H1 (cell line): ENCODE results near the gene RBMS2. TPM values are rescaled to one million over a fixed set of nuclear protein-coding genes. Genes with fewer than 3 reads are reported as not detected.

Experiments
- CTCF ChIA-PET: fragments of 300-600 bp; sonication (Branson Sonifier 250); formaldehyde crosslinking; loops from one replicate; lab custom pipeline; 2021; ENCODE audit not compliant: partially characterized antibody; lab: Charles Lee
- POLR2A ChIA-PET: fragments of 300-600 bp; sonication (Branson Sonifier 250); formaldehyde crosslinking; loops from one replicate; lab custom pipeline; 2021; ENCODE audit warnings: inconsistent platforms; ENCODE audit not compliant: partially characterized antibody; lab: Charles Lee
- DNase-seq, 2 experiments: peaks; one replicate each; pipeline versions ENCODE4 v3.0.0 to v3.0.0-alpha.2; 2010 to 2022; ENCODE audit warnings: low spot score in 2 of 2, low read depth in 1 of 2, mixed read lengths in 1 of 2
- FAIRE-seq: peaks from 2 replicates; lab custom pipeline; 2011; peaks lifted over from hg19 to GRCh38; lab: Jason Lieb, UNC
- H2AFZ ChIP-seq: 2 replicates; pipeline ENCODE4 v1.8.1; 2012; ENCODE audit warnings: low read length, inconsistent platforms
- H2AK5ac ChIP-seq: 2 replicates; pipeline ENCODE4 v1.6.1; 2013; ENCODE audit warnings: low read depth, low read length
- H2BK120ac ChIP-seq: replicated peaks from 2 replicates; pipeline ENCODE3; 2013; ENCODE audit warnings: low read depth, low read length, inconsistent platforms
- H2BK12ac ChIP-seq: 2 replicates; pipeline ENCODE4 v1.6.1; 2013; ENCODE audit warnings: low read depth, low read length
- H2BK15ac ChIP-seq: 2 replicates; pipeline ENCODE4 v1.6.1; 2013; ENCODE audit warnings: low read length
- H2BK20ac ChIP-seq: 2 replicates; pipeline ENCODE4 v1.6.1; 2013; ENCODE audit warnings: low read length
- H2BK5ac ChIP-seq: 2 replicates; pipeline ENCODE4 v1.6.1; 2013; ENCODE audit warnings: low read depth, low read length
- H3K14ac ChIP-seq: 2 replicates; pipeline ENCODE4 v1.6.1; 2013; ENCODE audit warnings: inconsistent platforms; ENCODE audit not compliant: insufficient read length
- H3K18ac ChIP-seq: 2 replicates; pipeline ENCODE4 v1.6.1; 2013; ENCODE audit warnings: low read length; ENCODE audit errors: extremely low read depth
- H3K23ac ChIP-seq: 2 replicates; pipeline ENCODE4 v1.6.1; 2013; ENCODE audit warnings: inconsistent platforms; ENCODE audit not compliant: insufficient read length
- H3K23me2 ChIP-seq: 2 replicates; pipeline ENCODE4 v1.6.1; 2013; ENCODE audit warnings: low read depth, low read length
- H3K27ac ChIP-seq: 2 replicates; pipeline ENCODE4 v1.6.1; 2011; ENCODE audit warnings: low read depth, low read length, inconsistent platforms
- H3K27me3 ChIP-seq, 4 experiments: replicated peaks in 1 of 4; 1 replicate in 1 of 4; 2 replicates in 3 of 4; pipeline versions ENCODE4 v1.6.1 to v1.8.1; 2011 to 2013; ENCODE audit warnings: low read length in 3 of 4, mild to moderate bottlenecking in 3 of 4, inconsistent platforms in 2 of 4, mixed read lengths in 2 of 4, moderate library complexity in 1 of 4; ENCODE audit not compliant: control insufficient read depth in 3 of 4, insufficient read depth in 3 of 4; ENCODE audit errors: extremely low read depth in 1 of 4
- H3K36me3 ChIP-seq, 4 experiments: 2 replicates each; pipeline versions ENCODE4 v1.6.1 to v1.8.1; 2011 to 2013; ENCODE audit warnings: mild to moderate bottlenecking in 4 of 4, low read length in 3 of 4, moderate library complexity in 2 of 4, control low read depth in 1 of 4, inconsistent platforms in 1 of 4; ENCODE audit not compliant: insufficient read depth in 4 of 4, control insufficient read depth in 2 of 4
- H3K4ac ChIP-seq: replicated peaks from 2 replicates; pipeline ENCODE3; 2013; ENCODE audit warnings: low read length, low read depth, mixed read lengths, inconsistent platforms; ENCODE audit not compliant: insufficient read length
- H3K4me1 ChIP-seq, 4 experiments: replicated peaks in 1 of 4; 1 replicate in 1 of 4; 2 replicates in 3 of 4; pipeline versions ENCODE4 v1.6.1 to v1.8.1; 2011 to 2013; ENCODE audit warnings: low read length in 3 of 4, inconsistent platforms in 2 of 4, mixed read lengths in 1 of 4; ENCODE audit not compliant: insufficient read depth in 4 of 4, control insufficient read depth in 3 of 4
- H3K4me2 ChIP-seq, 2 experiments: 2 replicates each; pipeline versions ENCODE4 v1.6.1 to v1.8.1; 2011 to 2013; ENCODE audit warnings: low read depth in 2 of 2, low read length in 2 of 2, control low read depth in 1 of 2, inconsistent platforms in 1 of 2, mild to moderate bottlenecking in 1 of 2; ENCODE audit not compliant: insufficient read depth in 1 of 2
- H3K4me3 ChIP-seq, 4 experiments: fragments of 200-600, 300-600 bp in 1 of 4; sonication (generic), shearing (Covaris generic), sonication (Bioruptor Twin) in 1 of 4; 2 replicates each; pipeline versions ENCODE4 v1.5.1 to v1.8.1; 2011 to 2016; ENCODE audit warnings: low read length in 4 of 4, low read depth in 3 of 4, control low read depth in 2 of 4, inconsistent platforms in 2 of 4, mild to moderate bottlenecking in 2 of 4, mixed read lengths in 1 of 4, moderate library complexity in 1 of 4; ENCODE audit not compliant: insufficient read depth in 2 of 4; ENCODE audit errors: extremely low read depth in 1 of 4
- H3K56ac ChIP-seq: replicated peaks from 2 replicates; pipeline ENCODE3; 2013; ENCODE audit warnings: low read depth, mild to moderate bottlenecking, mixed read lengths, low read length, inconsistent platforms; ENCODE audit not compliant: insufficient read length
- H3K79me1 ChIP-seq: 2 replicates; pipeline ENCODE4 v1.6.1; 2013; ENCODE audit warnings: low read depth, low read length, control low read depth
- H3K79me2 ChIP-seq, 2 experiments: 2 replicates each; pipeline versions ENCODE4 v1.6.1 to v1.8.1; 2012 to 2013; ENCODE audit warnings: low read length in 2 of 2, mild to moderate bottlenecking in 2 of 2, inconsistent platforms in 1 of 2; ENCODE audit not compliant: insufficient read depth in 2 of 2, control insufficient read depth in 1 of 2
- H3K9ac ChIP-seq, 4 experiments: replicated peaks in 1 of 4; 1 replicate in 1 of 4; 2 replicates in 3 of 4; pipeline versions ENCODE4 v1.6.1 to v1.8.1; 2011 to 2013; ENCODE audit warnings: low read depth in 3 of 4, low read length in 3 of 4, control low read depth in 2 of 4, mild to moderate bottlenecking in 2 of 4, moderate library complexity in 2 of 4, inconsistent platforms in 1 of 4; ENCODE audit errors: extremely low read depth in 1 of 4
- H3K9me3 ChIP-seq, 2 experiments: 2 replicates each; pipeline versions ENCODE4 v1.6.1 to v1.8.1; 2012 to 2013; ENCODE audit warnings: mild to moderate bottlenecking in 2 of 2, moderate library complexity in 2 of 2, control low read depth in 1 of 2, inconsistent platforms in 1 of 2, low read depth in 1 of 2, low read length in 1 of 2, mixed read lengths in 1 of 2; ENCODE audit not compliant: insufficient read depth in 2 of 2
- H4K20me1 ChIP-seq, 2 experiments: replicated peaks in 1 of 2; 2 replicates each; pipeline versions ENCODE3 to v1.8.1; 2011 to 2013; ENCODE audit warnings: inconsistent platforms in 2 of 2, low read length in 2 of 2, mild to moderate bottlenecking in 1 of 2; ENCODE audit not compliant: insufficient read depth in 2 of 2, control insufficient read depth in 1 of 2
- H4K5ac ChIP-seq: 2 replicates; pipeline ENCODE4 v1.6.1; 2013; ENCODE audit warnings: low read length, low read depth, mixed read lengths, inconsistent platforms; ENCODE audit not compliant: insufficient read length
- H4K8ac ChIP-seq: 2 replicates; pipeline ENCODE4 v1.8.0; 2013; ENCODE audit warnings: mild to moderate bottlenecking, moderate library complexity, low read length, inconsistent platforms; ENCODE audit not compliant: insufficient read depth; ENCODE audit errors: extremely low read depth
- H4K91ac ChIP-seq: replicated peaks from 2 replicates; pipeline ENCODE3; 2013; ENCODE audit warnings: low read length, mixed read lengths, inconsistent platforms; ENCODE audit not compliant: insufficient read length
- BRCA1 ChIP-seq: IDR thresholded peaks from 2 replicates; pipeline ENCODE4 v1.6.1; 2012; ENCODE audit warnings: low read depth, low read length, improper control_type of control experiment
- CBX8 ChIP-seq: fragments of 300-800, 300-1000 bp; sonication (generic); IDR thresholded peaks from 2 replicates; pipeline ENCODE4 v1.7.1; 2016; ENCODE audit warnings: low read depth, low read length, borderline replicate concordance
- EGR1 ChIP-seq: IDR thresholded peaks from 2 replicates; pipeline ENCODE4 v1.6.1; 2011; ENCODE audit warnings: low read depth, low read length, borderline replicate concordance
- HDAC6 ChIP-seq: IDR thresholded peaks from one replicate; pipeline ENCODE4 v1.7.1; 2012; ENCODE audit warnings: low read depth, mild to moderate bottlenecking, inconsistent platforms, low read length, moderate library complexity
- JUND ChIP-seq: IDR thresholded peaks from 2 replicates; pipeline ENCODE4 v1.6.1; 2011; ENCODE audit warnings: mild to moderate bottlenecking, improper control_type of control experiment, low read length
- KDM4A ChIP-seq: IDR thresholded peaks from one replicate; pipeline ENCODE4 v1.7.1; 2012; ENCODE audit warnings: low read depth, mild to moderate bottlenecking, moderate library complexity, low read length, inconsistent platforms; ENCODE audit not compliant: severe bottlenecking
- POLR2A ChIP-seq, 2 experiments: IDR thresholded peaks; 1 replicate in 1 of 2; 2 replicates in 1 of 2; pipeline ENCODE4 v1.6.1; 2011; ENCODE audit warnings: low read depth in 2 of 2, low read length in 2 of 2, mild to moderate bottlenecking in 2 of 2; ENCODE audit errors: control extremely low read depth in 1 of 2
- RNF2 ChIP-seq: fragments of 200-900, 300-1000 bp; sonication (generic); IDR thresholded peaks from 2 replicates; pipeline ENCODE4 v1.7.1; 2016; ENCODE audit warnings: borderline replicate concordance, low read depth, mild to moderate bottlenecking, antibody characterized with exemption, low read length; ENCODE audit not compliant: poor library complexity, severe bottlenecking; ENCODE audit errors: missing control alignments
- TBP ChIP-seq: IDR thresholded peaks from 2 replicates; pipeline ENCODE4 v1.6.1; 2011; ENCODE audit warnings: low read depth, low read length, improper control_type of control experiment
- TCF12 ChIP-seq: IDR thresholded peaks from 2 replicates; pipeline ENCODE4 v1.6.1; 2011; ENCODE audit warnings: low read depth, mild to moderate bottlenecking, low read length
- YY1 ChIP-seq: IDR thresholded peaks from 2 replicates; pipeline ENCODE4 v1.6.1; 2011; ENCODE audit warnings: low read depth, mild to moderate bottlenecking, low read length
- WGBS, 2 experiments: shearing (Covaris generic) in 1 of 2; methylation state at CpG; one replicate each; pipeline versions ENCODE4 v1.1.6 to v1.1.7; 2013 to 2015; ENCODE audit warnings: low lambda C conversion rate in 2 of 2, mixed read lengths in 2 of 2, inconsistent platforms in 1 of 2, low coverage in 1 of 2, missing lambda C conversion rate in 1 of 2; ENCODE audit not compliant: insufficient replicate concordance in 2 of 2, insufficient coverage in 1 of 2, insufficient read length in 1 of 2; ENCODE audit errors: extremely low coverage in 1 of 2, missing lambda C conversion rate in 1 of 2; 5-methylcytosine and 5-hydroxymethylcytosine counted together
- polyA plus RNA-seq, 7 experiments: library from polyadenylated mRNA; depleted of rRNA in 3 of 7; stranded (reverse) in 5 of 7; unstranded in 2 of 7; fragments of >200 nt in 5 of 7; fragments of 200-250 nt in 2 of 7; gene quantifications; 1 replicate in 5 of 7; 2 replicates in 1 of 7; 4 replicates in 1 of 7; pipeline versions ENCODE4 v1.2.1 to v1.2.3, GENCODE V29; 2011 to 2013; ENCODE audit warnings: missing spikeins in 2 of 7, mixed read lengths in 2 of 7
- total RNA-seq: library from RNA; stranded (reverse); fragmentation: NEBNext Ultra II Directional; extraction: Animal tissue kit (Norgen Biotek cat#: 25700); gene quantifications from 2 replicates; pipeline ENCODE4 v1.2.1, GENCODE V29; 2021
- TF ChIP-seq, protein P1 (sequence below): IDR thresholded peaks from 2 replicates; pipeline ENCODE4 v1.6.1; 2012; ENCODE audit warnings: low read length, inconsistent platforms

The RBMS2 gene
- total and polyA plus RNA-seq, 2 of the 8 experiments (the other 6 are each of a cell fraction or from before 2014, with no cell fraction given), result 9.6 to 31.3 TPM

DNA sequence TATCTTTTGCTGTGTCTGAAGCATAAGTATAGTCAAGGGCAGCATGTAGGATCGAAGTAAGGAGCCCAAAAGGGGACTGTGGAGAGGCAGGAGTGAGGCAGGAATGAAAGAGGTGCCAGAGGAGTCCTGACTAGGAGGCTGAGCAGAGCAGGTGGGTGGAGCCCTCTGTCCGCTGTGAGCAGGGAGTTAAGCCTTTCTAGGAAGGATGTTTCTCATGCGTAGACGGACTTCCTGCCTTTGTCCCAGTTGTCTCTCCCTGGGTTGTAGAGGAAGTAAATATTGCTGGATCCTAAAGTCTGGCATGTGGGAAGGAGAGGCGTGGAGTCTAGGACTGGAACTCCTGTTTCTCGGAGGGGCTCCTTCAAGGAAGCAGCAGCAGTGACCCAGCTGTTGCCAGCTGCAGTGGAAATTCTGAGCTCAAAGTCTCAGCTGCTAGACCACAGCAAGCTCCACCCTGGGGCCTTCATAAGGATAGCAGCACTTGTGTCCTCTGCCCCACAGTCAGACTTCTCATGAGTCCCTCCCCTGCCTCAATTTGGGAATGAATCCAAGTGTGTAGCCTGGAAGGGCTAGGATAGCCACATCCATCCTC, 44.0 kb downstream of the RBMS2 start:
- Histone ChIP-seq H4K20me1 (no peaks in the 10 kb centered on the region), H2BK120ac (no peak overlapping the region), H3K9ac (no peak overlapping the region), H3K9me3 (no peaks in the 10 kb centered on the region), H2BK12ac (no peak overlapping the region; the same call in 1 of the 2 replicates), H3K23me2 (no peaks in the 10 kb centered on the region), H3K79me2 (no peaks in the 10 kb centered on the region), H4K8ac (no peak overlapping the region), H3K18ac (no peak overlapping the region), H2BK15ac (no peak overlapping the region), H4K91ac (no peak overlapping the region), H3K27me3 (no peaks in the 10 kb centered on the region), H3K36me3 (no peaks in the 10 kb centered on the region), H3K4me1 (peaks cover 0 to 4% (median 2%) of the 10 kb centered on the region in 4 experiments; a peak in 4 of 7 replicates), H3K23ac (no peak overlapping the region), H3K56ac (no peak overlapping the region), H3K4me3 (no peak overlapping the region), H3K14ac (no peak overlapping the region), H3K4ac (no peak overlapping the region), H3K79me1 (no peaks in the 10 kb centered on the region), H2AFZ (no peak overlapping the region), H3K4me2 (peak overlapping the region; percentile 29 to 32; a peak in 2 of 4 replicates), H3K27ac (no peak overlapping the region), H2BK20ac (no peak overlapping the region), H4K5ac (no peak overlapping the region), H2BK5ac (peak overlapping the region; percentile 42), H2AK5ac (0 out of 2 replicates have a peak overlapping the region, but pooled peaks have one; percentile 53)
- 60% methylated on average over 6 of the region's 6 CpGs; no CpG with 5 or more reads in 1 of the 2 experiments for WGBS, 2 experiments
- ChIA-PET POLR2A (no interaction called here), CTCF (interaction anchor here (0.7 to 6.2 kb wide), 6 partner anchors 10 to 64 kb away, joined by 3 to 61 read pairs (median 5); no protein-coding TSS in a partner anchor)
- DNase-seq (peak in 1 of 2 experiments; percentile 53), FAIRE-seq (no peak)
- no peak for TF ChIP-seq POLR2A (IDR thresholded peaks at IDR 0.05; ENCODE audit: control extremely low read depth in 1 of 2, low read depth in 2 of 2, low read length in 2 of 2)
- TF ChIP-seq, protein P1, sequence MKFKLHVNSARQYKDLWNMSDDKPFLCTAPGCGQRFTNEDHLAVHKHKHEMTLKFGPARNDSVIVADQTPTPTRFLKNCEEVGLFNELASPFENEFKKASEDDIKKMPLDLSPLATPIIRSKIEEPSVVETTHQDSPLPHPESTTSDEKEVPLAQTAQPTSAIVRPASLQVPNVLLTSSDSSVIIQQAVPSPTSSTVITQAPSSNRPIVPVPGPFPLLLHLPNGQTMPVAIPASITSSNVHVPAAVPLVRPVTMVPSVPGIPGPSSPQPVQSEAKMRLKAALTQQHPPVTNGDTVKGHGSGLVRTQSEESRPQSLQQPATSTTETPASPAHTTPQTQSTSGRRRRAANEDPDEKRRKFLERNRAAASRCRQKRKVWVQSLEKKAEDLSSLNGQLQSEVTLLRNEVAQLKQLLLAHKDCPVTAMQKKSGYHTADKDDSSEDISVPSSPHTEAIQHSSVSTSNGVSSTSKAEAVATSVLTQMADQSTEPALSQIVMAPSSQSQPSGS, result no peak
- TF ChIP-seq RNF2, result no peak
- no peak for TF ChIP-seq HDAC6
- no peak for TF ChIP-seq KDM4A
- no peak for TF ChIP-seq TCF12
- no peak for TF ChIP-seq CBX8
- no peak for TF ChIP-seq JUND
- TF ChIP-seq TBP, result no peak
- no peak for TF ChIP-seq YY1
- TF ChIP-seq BRCA1, result no peak
- TF ChIP-seq EGR1, result no peak
